K562 (cell line): ENCODE data around the gene SLC5A2. TPM values are rescaled to one million over a fixed set of nuclear protein-coding genes. Genes with fewer than 3 reads are reported as not detected.
"Not testable (repeated sequence)": the region's sequence is repeated elsewhere in the genome, so short reads cannot be mapped to it uniquely, and the experiment has no call there.

Source experiments
- ATAC-seq: fragments of 200-7000 bp; cut with Tn5 transposase; 3 replicates; pipeline ENCODE4 v1.9.1; 2020; ENCODE audit warnings: moderate library complexity
- BruUV-seq: library from RNA; stranded (reverse); fragments of 400-500 nt; replicated peaks from 2 replicates; lab custom pipeline; 2021; lab: Mats Ljungman, UMichigan
- CTCF ChIA-PET: fragments of 300-600 bp; formaldehyde crosslinking; extraction: SDS; loops from one replicate; lab custom pipeline; 2021; ENCODE audit warnings: low intra/inter-chr PET ratio; lab: Yijun Ruan, JAX
- POLR2A ChIA-PET: fragments of 300-600, 350-650 bp; sonication (Branson Sonifier 250); formaldehyde crosslinking; extraction: SDS; loops from one replicate; lab custom pipeline; 2021; ENCODE audit warnings: antibody characterized with exemption, inconsistent platforms; lab: Yijun Ruan, JAX
- DNase-seq, 4 experiments: peaks; one replicate each; pipeline versions ENCODE4 v3.0.0 to v3.0.0-alpha.2; 2011 to 2018; ENCODE audit warnings: low spot score in 3 of 4, mixed read lengths in 3 of 4; ENCODE audit errors: extremely low read depth in 1 of 4
- FAIRE-seq: peaks from 2 replicates; lab custom pipeline; 2011; peaks lifted over from hg19 to GRCh38; lab: Jason Lieb, UNC
- H2AFZ ChIP-seq: 2 replicates; pipeline ENCODE4 v1.6.0; 2011; ENCODE audit warnings: low read depth, low read length, control low read depth, inconsistent platforms
- H3K27ac ChIP-seq: fragments of 200-600 bp; 3 replicates; pipeline ENCODE4 v1.8.0; 2011; ENCODE audit warnings: low read depth, mild to moderate bottlenecking, control low read depth, inconsistent platforms, low read length, moderate library complexity, mixed read lengths; ENCODE audit errors: extremely low read depth
- H3K27me3 ChIP-seq, 2 experiments: fragments of 300-600 bp in 1 of 2; 2 replicates in 1 of 2; 3 replicates in 1 of 2; pipeline versions ENCODE4 v1.6.0 to v1.8.0; 2011; ENCODE audit warnings: inconsistent platforms in 2 of 2, low read length in 2 of 2, mild to moderate bottlenecking in 1 of 2, mixed read lengths in 1 of 2, moderate library complexity in 1 of 2; ENCODE audit not compliant: control insufficient read depth in 2 of 2, insufficient read depth in 2 of 2
- H3K36me3 ChIP-seq: fragments of 300-600 bp; 3 replicates; pipeline ENCODE4 v1.8.0; 2011; ENCODE audit warnings: mild to moderate bottlenecking, low read length, inconsistent platforms; ENCODE audit not compliant: control insufficient read depth, insufficient read depth
- H3K4me1 ChIP-seq, 2 experiments: fragments of 200-600 bp in 1 of 2; replicated peaks in 1 of 2; 2 replicates in 1 of 2; 3 replicates in 1 of 2; pipeline versions ENCODE4 v1.5.1 to v1.8.0; 2011; ENCODE audit warnings: inconsistent platforms in 2 of 2, low read length in 2 of 2, mild to moderate bottlenecking in 1 of 2, mixed read lengths in 1 of 2, moderate library complexity in 1 of 2; ENCODE audit not compliant: control insufficient read depth in 2 of 2, insufficient read depth in 2 of 2
- H3K4me2 ChIP-seq: 2 replicates; pipeline ENCODE4 v1.6.1; 2011; ENCODE audit warnings: low read length, control low read depth, inconsistent platforms, mixed read lengths; ENCODE audit not compliant: insufficient read depth
- H3K4me3 ChIP-seq: fragments of 200-600 bp; sonication (generic), shearing (Covaris generic); 2 replicates; pipeline ENCODE4 v1.5.1; 2016; ENCODE audit warnings: control low read depth, inconsistent platforms
- H3K79me2 ChIP-seq: fragments of 200-600 bp; 3 replicates; pipeline ENCODE4 v1.8.0; 2011; ENCODE audit warnings: low read length, inconsistent platforms; ENCODE audit not compliant: control insufficient read depth, insufficient read depth
- H3K9ac ChIP-seq, 2 experiments: 2 replicates each; pipeline versions ENCODE4 v1.6.0 to v1.6.1; 2011; ENCODE audit warnings: low read depth in 2 of 2, low read length in 2 of 2, control low read depth in 1 of 2, inconsistent platforms in 1 of 2, mild to moderate bottlenecking in 1 of 2, mixed read lengths in 1 of 2; ENCODE audit not compliant: insufficient read depth in 1 of 2
- H3K9me1 ChIP-seq: one replicate; pipeline ENCODE4 v1.6.0; 2011; ENCODE audit warnings: inconsistent platforms, mild to moderate bottlenecking, low read length, moderate library complexity; ENCODE audit not compliant: control insufficient read depth, insufficient read depth
- H3K9me3 ChIP-seq: replicated peaks from 2 replicates; pipeline ENCODE4 v1.5.1; 2011; ENCODE audit warnings: low read depth, low read length, inconsistent platforms; ENCODE audit not compliant: control insufficient read depth, insufficient read depth
- H4K20me1 ChIP-seq: replicated peaks from 2 replicates; pipeline ENCODE4 v1.6.1; 2011; ENCODE audit warnings: low read length, inconsistent platforms, mixed read lengths; ENCODE audit not compliant: control insufficient read depth, insufficient read depth
- PHB ChIP-seq: fragments of 250-450 bp; sonication (Bioruptor Pico); IDR thresholded peaks from 2 replicates; pipeline ENCODE4 v1.5.0; 2021
- RBM17 ChIP-seq: fragments of 200-400 bp; formaldehyde crosslinking; IDR thresholded peaks from 2 replicates; pipeline ENCODE4 v1.6.1; 2017; ENCODE audit warnings: low read depth, mild to moderate bottlenecking, low read length, borderline replicate concordance
- TBL1XR1 ChIP-seq, 2 experiments: IDR thresholded peaks; 2 replicates each; pipeline ENCODE4 v1.6.1; 2012; ENCODE audit warnings: improper control_type of control experiment in 2 of 2, low read length in 2 of 2, mild to moderate bottlenecking in 1 of 2
- ZNF717 ChIP-seq: fragments of 250-450 bp; sonication (Bioruptor Pico); IDR thresholded peaks from 2 replicates; pipeline ENCODE4 v1.5.0; 2021
- WGBS: fragments of 100-300 bp; shearing (Covaris generic); methylation state at CpG from one replicate; pipeline ENCODE4 v1.1.6; 2016; ENCODE audit warnings: low coverage, mixed read lengths; ENCODE audit not compliant: insufficient coverage; ENCODE audit errors: missing lambda C conversion rate; 5-methylcytosine and 5-hydroxymethylcytosine counted together
- in situ Hi-C: fragments of 300-500 bp; cut with MboI; formaldehyde crosslinking; loops from 4 replicates; pipeline ENCODE4 v1.15.0; 2018; ENCODE audit warnings: inconsistent platforms, mixed read lengths
- intact Hi-C: fragments of 100-400 bp; cut with micrococcal nuclease; formaldehyde crosslinking; loops from 2 replicates; pipeline ENCODE4 v1.14.2; 2022
- polyA plus RNA-seq, 8 experiments: library from polyadenylated mRNA; depleted of rRNA in 4 of 8; stranded (reverse) in 5 of 8; unstranded in 3 of 8; fragments of >200 nt; fragmentation: Nextera tagmentation in 2 of 8; fragmentation: Illumina TruSeq in 1 of 8; extraction: Ambion mirVana in 2 of 8; extraction: Trizol in 1 of 8; gene quantifications; 2 replicates each; pipeline versions ENCODE4 v1.2.1 to v1.2.3, GENCODE V29; 2011 to 2014; ENCODE audit warnings: inconsistent platforms in 1 of 8, missing spikeins in 1 of 8
- total RNA-seq, 7 experiments: library from RNA; depleted of rRNA in 6 of 7; stranded (reverse); fragments of >200 nt in 6 of 7; fragmentation: Illumina TruSeq in 2 of 7; extraction: Trizol in 2 of 7; gene quantifications; 2 replicates each; pipeline versions ENCODE4 v1.2.1 to v1.2.3, GENCODE V29; 2011 to 2021; ENCODE audit warnings: low replicate concordance in 1 of 7
- TF ChIP-seq, protein P1 (sequence below): sonication (generic); formaldehyde crosslinking; IDR thresholded peaks from 2 replicates; pipeline ENCODE4 v1.8.1; 2023; ENCODE audit warnings: mild to moderate bottlenecking, missing genetic modification reagents

Gene SLC5A2
- total and polyA plus RNA-seq, 9 of the 15 experiments (the other 6 are each of a cell fraction or from before 2014, with no cell fraction given) = 0.07 to 2.7 (median 2.2) TPM; not detected in 6

DNA sequence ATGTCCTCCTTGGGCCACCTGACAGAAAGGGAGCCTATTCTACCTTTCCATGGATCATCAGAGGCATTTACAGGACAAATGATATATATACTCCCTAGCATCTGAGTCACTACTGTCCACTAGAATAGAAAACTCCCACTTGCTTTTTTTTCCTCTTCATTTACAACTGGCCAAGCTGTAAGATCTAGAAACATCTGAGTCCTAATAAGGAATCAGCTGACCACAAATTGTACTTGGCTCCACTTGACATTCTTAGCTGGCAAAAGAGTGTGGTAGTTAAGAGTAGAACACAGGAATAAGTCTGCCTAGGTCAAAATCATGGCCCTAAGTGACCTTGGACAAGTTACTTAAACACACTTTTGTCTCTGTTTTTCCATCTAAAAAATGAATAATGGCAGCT lies 20.1 kb downstream of the SLC5A2 start (continued):
- TF ChIP-seq, protein P1, sequence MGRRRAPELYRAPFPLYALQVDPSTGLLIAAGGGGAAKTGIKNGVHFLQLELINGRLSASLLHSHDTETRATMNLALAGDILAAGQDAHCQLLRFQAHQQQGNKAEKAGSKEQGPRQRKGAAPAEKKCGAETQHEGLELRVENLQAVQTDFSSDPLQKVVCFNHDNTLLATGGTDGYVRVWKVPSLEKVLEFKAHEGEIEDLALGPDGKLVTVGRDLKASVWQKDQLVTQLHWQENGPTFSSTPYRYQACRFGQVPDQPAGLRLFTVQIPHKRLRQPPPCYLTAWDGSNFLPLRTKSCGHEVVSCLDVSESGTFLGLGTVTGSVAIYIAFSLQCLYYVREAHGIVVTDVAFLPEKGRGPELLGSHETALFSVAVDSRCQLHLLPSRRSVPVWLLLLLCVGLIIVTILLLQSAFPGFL (CRISPR knock-in tag) = no peak

DNA sequence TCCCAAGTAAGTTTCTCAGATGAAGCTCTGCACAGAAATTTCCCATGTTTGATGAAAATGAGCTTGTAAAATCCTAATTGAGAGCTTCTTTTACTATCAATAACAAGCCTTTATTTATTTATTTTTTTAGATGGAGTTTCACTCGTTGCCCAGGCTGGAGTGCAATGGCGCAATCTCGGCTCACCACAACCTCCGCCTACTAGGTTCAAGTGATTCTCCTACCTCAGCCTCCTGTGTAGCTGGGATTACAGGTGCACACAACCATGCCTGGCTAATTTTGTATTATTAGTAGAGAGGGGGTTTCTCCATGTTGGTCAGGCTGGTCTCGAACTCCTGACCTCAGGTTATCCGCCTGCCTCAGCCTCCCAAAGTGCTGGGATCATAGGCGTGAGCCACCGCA lies 20.6 kb downstream of the SLC5A2 start:
- FAIRE-seq, in situ Hi-C loops: not testable (repeated sequence)
- POLR2A ChIA-PET = interaction anchor here (0.8 to 1.9 kb wide), 4 partner anchors 10 to 26 kb away, joined by 3 to 7 read pairs (median 4); no protein-coding TSS in a partner anchor

DNA sequence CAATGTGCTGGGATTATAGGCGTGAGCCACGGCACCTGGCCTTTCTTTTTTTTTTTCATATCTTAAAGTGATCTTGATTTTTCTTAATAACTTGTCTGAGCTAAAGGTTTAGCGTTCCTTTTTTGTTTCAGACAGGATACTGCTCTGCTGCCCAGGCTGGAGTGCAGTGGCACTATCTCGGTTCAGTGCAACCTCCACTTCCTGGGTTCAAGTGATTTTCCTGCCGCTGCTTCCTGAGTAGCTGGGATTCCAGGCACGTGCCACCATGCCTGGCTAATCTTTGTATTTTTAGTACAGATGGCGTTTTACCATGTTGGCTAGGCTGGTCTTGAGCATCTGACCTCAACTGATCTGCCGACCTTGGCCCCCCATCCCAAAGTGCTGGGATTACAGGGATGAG lies 21.2 kb downstream of the SLC5A2 start:
- in situ Hi-C loops (no loop called here), intact Hi-C loops (no loop called here)
- CTCF ChIA-PET = no interaction called here
- H3K4me2 ChIP-seq = no peak overlapping the region
- DNase-seq = no peak
- no peak overlapping the region for H3K9ac ChIP-seq
- H3K36me3 ChIP-seq = peaks cover 42% of the 10 kb centered on the region
- no peak for ATAC-seq
- H2AFZ ChIP-seq = no peak overlapping the region
- no peaks in the 10 kb centered on the region for H3K9me1 ChIP-seq
- no peaks in the 10 kb centered on the region for H3K27me3 ChIP-seq
- H3K79me2 ChIP-seq = peaks cover 26% of the 10 kb centered on the region
- POLR2A ChIA-PET = interaction anchor here (0.6 to 1.9 kb wide), 3 partner anchors 16 to 209 kb away, joined by 3 to 7 read pairs (median 4); a partner anchor contains a TSS
- FAIRE-seq = no peak
- H3K27ac ChIP-seq = no peak overlapping the region
- no peak for TF ChIP-seq PHB (CRISPR knock-in tag)
- no peak for TF ChIP-seq RBM17
- no peak for TF ChIP-seq TBL1XR1 (IDR thresholded peaks at IDR 0.05; ENCODE audit: low read length in 2 of 2)
- no peak for TF ChIP-seq ZNF717 (CRISPR knock-in tag)
- WGBS = 87% methylated on average over 8 of the region's 8 CpGs
- no peaks in the 10 kb centered on the region for H3K9me3 ChIP-seq
- H3K4me1 ChIP-seq = peaks cover 3 to 16% of the 10 kb centered on the region in 2 experiments; a peak in 2 of 5 replicates
- H4K20me1 ChIP-seq = no peaks in the 10 kb centered on the region
- BruUV-seq = no TSS peak
- no peak overlapping the region for H3K4me3 ChIP-seq

More for the DNA sequence above, 20.6 kb downstream of the SLC5A2 start:
- WGBS = 90% methylated on average over 8 of the region's 8 CpGs
- intact Hi-C loops, H3K4me2 ChIP-seq, BruUV-seq, DNase-seq, H3K27me3 ChIP-seq, H3K9me1 ChIP-seq, CTCF ChIA-PET, ATAC-seq, H4K20me1 ChIP-seq, H3K9me3 ChIP-seq, H2AFZ ChIP-seq, H3K4me3 ChIP-seq, H3K9ac ChIP-seq, H3K27ac ChIP-seq: not testable (repeated sequence)
- Histone ChIP-seq H3K36me3 (peaks cover 48% of the 10 kb centered on the region), H3K4me1 (peaks cover 3 to 16% of the 10 kb centered on the region in 2 experiments; a peak in 2 of 5 replicates), H3K79me2 (peaks cover 20% of the 10 kb centered on the region)
